ENCODE results near the gene FER.
"Not testable (repeated sequence)": the region's sequence is repeated elsewhere in the genome, so short reads cannot be mapped to it uniquely, and the experiment has no call there.

FER gene

DNA sequence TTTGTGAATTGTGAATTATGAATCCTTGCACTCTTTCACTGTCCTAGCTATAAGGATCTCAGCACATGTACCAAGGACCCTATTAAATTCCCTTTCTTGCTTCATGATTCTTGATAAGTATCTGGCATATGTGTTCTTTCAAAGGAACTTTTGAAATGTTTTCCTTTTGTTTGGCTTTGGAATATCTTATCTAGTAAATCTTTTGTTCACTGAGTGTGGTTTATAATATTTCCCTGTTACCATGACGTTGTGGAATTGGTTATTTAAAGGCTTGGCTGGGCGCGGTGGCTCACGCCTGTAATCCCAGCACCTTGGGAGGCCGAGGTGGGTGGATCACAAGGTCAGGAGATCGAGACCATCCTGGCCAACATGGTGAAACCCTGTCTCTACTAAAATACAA is 151.5 kb downstream of the FER start:
- H3K9ac ChIP-seq (ENCODE audit: low read depth, low read length); H3K9me3 ChIP-seq (ENCODE audit: insufficient read depth, low read depth, low read length); H3K4me1 ChIP-seq (ENCODE audit: insufficient read depth, low read length); H3K27ac ChIP-seq (ENCODE audit: low read length); H3K27me3 ChIP-seq (ENCODE audit: insufficient read depth, low read length); H3K36me3 ChIP-seq (ENCODE audit: insufficient read depth, low read depth, low read length); H3K4me3 ChIP-seq (ENCODE audit: low read length): not testable (repeated sequence)

DNA sequence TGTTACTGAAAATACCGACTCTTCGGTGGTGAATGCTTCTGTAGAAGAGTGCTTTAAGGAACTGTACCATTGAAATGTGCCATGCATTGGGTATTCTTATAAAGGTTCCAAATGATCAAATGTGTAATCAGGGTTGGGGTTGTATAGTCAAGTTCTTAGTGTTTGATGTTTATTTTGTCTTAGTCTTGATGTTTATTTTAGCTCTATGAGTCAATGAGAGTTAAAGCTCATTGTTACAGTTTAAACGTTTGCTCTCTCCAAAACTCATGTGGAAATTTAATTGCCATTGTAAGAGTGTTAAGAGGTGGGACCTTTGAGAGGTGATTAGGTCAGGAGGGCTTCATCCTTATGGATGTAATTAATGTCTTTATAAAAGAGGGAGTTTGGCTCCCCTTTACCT is 153.0 kb downstream of the FER start:
- Histone ChIP-seq H3K27ac (ENCODE audit: low read length) (no peak overlapping the region), H3K27me3 (ENCODE audit: insufficient read depth, low read length) (no peaks in the 10 kb centered on the region), H3K9ac (ENCODE audit: low read depth, low read length) (no peak overlapping the region), H3K4me3 (ENCODE audit: low read length) (no peak overlapping the region), H3K9me3 (ENCODE audit: insufficient read depth, low read depth, low read length) (no peaks in the 10 kb centered on the region), H3K36me3 (ENCODE audit: insufficient read depth, low read depth, low read length) (no peaks in the 10 kb centered on the region), H3K4me1 (ENCODE audit: insufficient read depth, low read length) (peaks cover 6% of the 10 kb centered on the region; the same call in 1 of the 2 replicates)

GRCh38 chr5:108905805-108906204 is 158.1 kb downstream of the FER start:
- H3K27me3 ChIP-seq (ENCODE audit: insufficient read depth, low read length) = no peaks in the 10 kb centered on the region
- H3K36me3 ChIP-seq (ENCODE audit: insufficient read depth, low read depth, low read length) = no peaks in the 10 kb centered on the region
- no peaks in the 10 kb centered on the region for H3K9me3 ChIP-seq (ENCODE audit: insufficient read depth, low read depth, low read length)
- no peak overlapping the region for H3K9ac ChIP-seq (ENCODE audit: low read depth, low read length)
- no peak overlapping the region for H3K27ac ChIP-seq (ENCODE audit: low read length)
- no peak overlapping the region for H3K4me3 ChIP-seq (ENCODE audit: low read length)
- no peaks in the 10 kb centered on the region for H3K4me1 ChIP-seq (ENCODE audit: insufficient read depth, low read length)

DNA sequence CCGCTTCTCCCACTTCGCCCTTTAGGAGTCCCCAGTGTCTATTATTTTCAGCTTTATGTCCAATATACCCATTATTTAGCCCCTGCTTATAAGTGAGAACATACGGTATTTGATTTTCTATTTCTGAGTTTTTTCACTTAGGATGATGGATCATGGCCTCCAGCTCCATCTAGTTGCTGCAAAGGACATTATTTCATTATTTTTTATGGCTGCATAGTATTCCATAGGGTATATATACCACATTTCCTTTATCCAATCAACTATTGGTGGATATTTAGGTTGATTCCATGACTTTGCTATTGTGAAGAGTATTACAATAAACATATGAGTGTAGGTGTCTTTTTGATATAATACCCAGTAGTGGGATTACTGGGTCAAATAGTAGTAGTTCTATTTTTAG is 162.9 kb downstream of the FER start:
- no peaks in the 10 kb centered on the region for H3K27me3 ChIP-seq (ENCODE audit: insufficient read depth, low read length)

DNA sequence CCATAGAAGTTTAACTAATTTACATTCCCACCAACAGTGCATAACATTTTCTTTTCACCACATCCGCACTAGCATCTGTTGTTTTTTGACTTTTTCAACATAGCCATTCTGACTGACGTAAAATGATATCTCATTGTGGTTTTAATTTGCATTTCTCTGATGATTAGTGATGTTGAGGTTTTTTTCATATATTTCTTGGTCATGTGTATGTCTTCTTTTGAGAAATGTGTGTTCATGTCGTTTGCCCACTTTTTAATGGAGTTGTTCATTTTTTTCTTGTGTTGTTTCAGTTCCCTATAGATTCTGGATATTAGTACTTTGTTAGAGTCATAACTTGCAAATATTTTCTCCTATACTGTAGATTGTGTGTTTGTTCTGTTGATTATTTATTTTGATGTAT is 163.4 kb downstream of the FER start:
- Histone ChIP-seq H3K36me3 (ENCODE audit: insufficient read depth, low read depth, low read length) (no peaks in the 10 kb centered on the region), H3K4me3 (ENCODE audit: low read length) (no peak overlapping the region), H3K27ac (ENCODE audit: low read length) (no peak overlapping the region), H3K27me3 (ENCODE audit: insufficient read depth, low read length) (no peaks in the 10 kb centered on the region), H3K4me1 (ENCODE audit: insufficient read depth, low read length) (no peaks in the 10 kb centered on the region), H3K9me3 (ENCODE audit: insufficient read depth, low read depth, low read length) (no peaks in the 10 kb centered on the region), H3K9ac (ENCODE audit: low read depth, low read length) (no peak overlapping the region)

More for the DNA sequence above, 162.9 kb downstream of the FER start:
- H3K9me3 ChIP-seq (ENCODE audit: insufficient read depth, low read depth, low read length) = no peaks in the 10 kb centered on the region
- H3K9ac ChIP-seq (ENCODE audit: low read depth, low read length) = no peak overlapping the region
- H3K27ac ChIP-seq (ENCODE audit: low read length) = no peak overlapping the region
- no peaks in the 10 kb centered on the region for H3K4me1 ChIP-seq (ENCODE audit: insufficient read depth, low read length)
- H3K4me3 ChIP-seq (ENCODE audit: low read length) = no peak overlapping the region
- no peaks in the 10 kb centered on the region for H3K36me3 ChIP-seq (ENCODE audit: insufficient read depth, low read depth, low read length)

DNA sequence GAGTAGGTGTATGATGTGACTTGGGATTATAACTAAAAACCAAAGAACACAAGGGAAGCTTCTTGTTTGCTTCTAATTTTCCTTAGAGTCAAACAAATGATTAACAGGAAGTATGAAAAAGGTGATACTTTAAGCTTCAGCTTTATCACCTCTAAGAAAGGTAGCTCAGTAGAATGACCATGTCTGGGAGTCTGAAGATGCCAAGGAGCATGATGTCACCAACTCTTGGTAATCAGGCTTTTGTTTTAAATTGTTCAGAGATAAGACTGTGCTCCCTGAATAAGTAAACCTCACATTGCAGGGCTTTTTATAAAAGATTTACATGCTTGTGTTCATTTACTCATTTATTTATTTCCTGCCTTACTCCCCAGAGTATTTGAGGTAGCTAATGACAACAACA is 169.9 kb downstream of the FER start:
- no peak overlapping the region for H3K27ac ChIP-seq (ENCODE audit: low read length)
- H3K4me3 ChIP-seq (ENCODE audit: low read length) = no peak overlapping the region
- H3K4me1 ChIP-seq (ENCODE audit: insufficient read depth, low read length) = no peaks in the 10 kb centered on the region
- H3K27me3 ChIP-seq (ENCODE audit: insufficient read depth, low read length) = no peaks in the 10 kb centered on the region
- H3K9me3 ChIP-seq (ENCODE audit: insufficient read depth, low read depth, low read length) = no peaks in the 10 kb centered on the region
- no peak overlapping the region for H3K9ac ChIP-seq (ENCODE audit: low read depth, low read length)
- H3K36me3 ChIP-seq (ENCODE audit: insufficient read depth, low read depth, low read length) = no peaks in the 10 kb centered on the region

- Histone ChIP-seq H3K9me3 (ENCODE audit: insufficient read depth, low read depth, low read length) (no peaks in the 10 kb centered on the region), H3K4me1 (ENCODE audit: insufficient read depth, low read length) (no peaks in the 10 kb centered on the region), H3K27me3 (ENCODE audit: insufficient read depth, low read length) (no peaks in the 10 kb centered on the region), H3K9ac (ENCODE audit: low read depth, low read length) (no peak overlapping the region), H3K4me3 (ENCODE audit: low read length) (no peak overlapping the region), H3K27ac (ENCODE audit: low read length) (no peak overlapping the region), H3K36me3 (ENCODE audit: insufficient read depth, low read depth, low read length) (no peaks in the 10 kb centered on the region)
Measured at GRCh38 chr5:108919591-108920326, 172.1 kb downstream of the FER start.

- no peaks in the 10 kb centered on the region for H3K27me3 ChIP-seq (ENCODE audit: insufficient read depth, low read length)
- no peaks in the 10 kb centered on the region for H3K9me3 ChIP-seq (ENCODE audit: insufficient read depth, low read depth, low read length)
- no peak overlapping the region for H3K27ac ChIP-seq (ENCODE audit: low read length)
- no peaks in the 10 kb centered on the region for H3K4me1 ChIP-seq (ENCODE audit: insufficient read depth, low read length)
- H3K9ac ChIP-seq (ENCODE audit: low read depth, low read length) = no peak overlapping the region
- H3K4me3 ChIP-seq (ENCODE audit: low read length) = peak overlapping the region; percentile 30; the same call in 1 of the 2 replicates
- H3K36me3 ChIP-seq (ENCODE audit: insufficient read depth, low read depth, low read length) = no peaks in the 10 kb centered on the region
Measured at GRCh38 chr5:108924457-108924961, 176.8 kb downstream of the FER start.

- H3K36me3 ChIP-seq (ENCODE audit: insufficient read depth, low read depth, low read length) = no peaks in the 10 kb centered on the region
- no peak overlapping the region for H3K9ac ChIP-seq (ENCODE audit: low read depth, low read length)
- H3K27ac ChIP-seq (ENCODE audit: low read length) = no peak overlapping the region
- no peaks in the 10 kb centered on the region for H3K9me3 ChIP-seq (ENCODE audit: insufficient read depth, low read depth, low read length)
- H3K4me3 ChIP-seq (ENCODE audit: low read length) = no peak overlapping the region
- no peaks in the 10 kb centered on the region for H3K27me3 ChIP-seq (ENCODE audit: insufficient read depth, low read length)
- no peaks in the 10 kb centered on the region for H3K4me1 ChIP-seq (ENCODE audit: insufficient read depth, low read length)
Measured at GRCh38 chr5:108925073-108925472, 177.4 kb downstream of the FER start.

DNA sequence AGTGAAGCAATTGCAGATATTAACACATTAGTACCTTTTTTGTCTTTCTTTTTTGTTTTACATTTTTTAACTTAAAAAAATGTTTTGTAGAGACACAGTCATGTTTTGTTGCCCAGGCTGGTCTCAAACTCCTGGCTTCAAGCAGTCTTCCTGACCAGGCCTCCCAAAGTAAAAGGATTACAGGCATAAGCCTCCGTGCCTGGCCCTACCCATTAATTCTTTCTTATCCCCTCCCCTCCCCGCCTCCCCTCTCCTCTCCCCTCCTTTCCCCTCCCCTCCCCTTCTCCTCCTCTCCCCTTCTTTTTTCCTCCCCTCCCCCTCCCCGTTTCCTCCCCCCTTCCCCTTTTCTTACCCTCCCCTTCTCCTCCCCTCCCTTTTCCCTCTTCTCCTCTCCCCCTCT is 182.4 kb downstream of the FER start:
- Histone ChIP-seq H3K4me3 (ENCODE audit: low read length) (no peak overlapping the region), H3K9me3 (ENCODE audit: insufficient read depth, low read depth, low read length) (no peaks in the 10 kb centered on the region), H3K36me3 (ENCODE audit: insufficient read depth, low read depth, low read length) (no peaks in the 10 kb centered on the region)

DNA sequence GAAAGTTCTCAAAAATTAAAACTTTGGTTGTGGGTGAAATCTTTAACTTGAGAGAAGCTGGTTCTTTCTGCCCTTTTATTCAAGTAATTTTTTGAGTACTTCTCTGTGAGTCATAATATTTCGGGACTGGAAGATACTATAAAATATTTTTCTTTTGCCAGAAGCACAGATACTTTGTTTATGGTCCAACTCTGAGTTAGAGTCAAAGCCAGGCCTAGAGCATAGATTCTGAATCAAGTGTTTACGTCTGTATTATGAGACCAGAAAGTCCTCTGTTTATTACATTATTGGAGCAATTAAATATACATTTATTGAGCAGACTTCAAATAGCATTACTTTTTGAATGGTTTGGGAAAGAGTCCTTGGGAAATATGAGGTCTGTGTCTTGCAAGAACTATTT is 187.9 kb downstream of the FER start:
- H3K9ac ChIP-seq (ENCODE audit: low read depth, low read length) = no peak overlapping the region
- H3K4me1 ChIP-seq (ENCODE audit: insufficient read depth, low read length) = no peaks in the 10 kb centered on the region
- no peaks in the 10 kb centered on the region for H3K27me3 ChIP-seq (ENCODE audit: insufficient read depth, low read length)
- H3K36me3 ChIP-seq (ENCODE audit: insufficient read depth, low read depth, low read length) = no peaks in the 10 kb centered on the region
- H3K4me3 ChIP-seq (ENCODE audit: low read length) = no peak overlapping the region
- H3K9me3 ChIP-seq (ENCODE audit: insufficient read depth, low read depth, low read length) = no peaks in the 10 kb centered on the region
- no peak overlapping the region for H3K27ac ChIP-seq (ENCODE audit: low read length)

More for the DNA sequence above, 182.4 kb downstream of the FER start:
- Histone ChIP-seq H3K27ac (ENCODE audit: low read length) (no peak overlapping the region), H3K9ac (ENCODE audit: low read depth, low read length) (no peak overlapping the region), H3K27me3 (ENCODE audit: insufficient read depth, low read length) (no peaks in the 10 kb centered on the region), H3K4me1 (ENCODE audit: insufficient read depth, low read length) (no peaks in the 10 kb centered on the region)

DNA sequence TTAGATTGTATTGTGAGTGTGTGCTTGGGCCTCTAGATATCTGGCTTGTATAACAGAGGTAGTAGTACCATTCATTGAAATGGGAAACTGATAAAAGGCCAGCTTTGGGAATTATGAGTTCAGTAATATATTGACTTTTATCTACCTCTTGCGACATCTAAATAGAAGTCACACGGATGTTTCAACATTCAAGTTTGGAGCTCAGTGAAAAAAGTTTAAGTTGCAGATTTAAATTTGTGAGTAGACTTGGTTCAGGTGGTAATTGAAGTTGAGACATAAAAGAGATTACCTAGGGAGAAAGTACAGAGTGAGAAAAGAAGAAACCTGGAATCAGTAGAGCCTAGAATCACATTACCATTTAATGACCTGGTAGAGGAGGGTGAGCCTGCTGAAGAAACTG is 189.5 kb downstream of the FER start:
- no peaks in the 10 kb centered on the region for H3K36me3 ChIP-seq (ENCODE audit: insufficient read depth, low read depth, low read length)
- H3K27me3 ChIP-seq (ENCODE audit: insufficient read depth, low read length) = no peaks in the 10 kb centered on the region
- no peaks in the 10 kb centered on the region for H3K9me3 ChIP-seq (ENCODE audit: insufficient read depth, low read depth, low read length)
- H3K27ac ChIP-seq (ENCODE audit: low read length) = no peak overlapping the region
- no peak overlapping the region for H3K4me3 ChIP-seq (ENCODE audit: low read length)
- H3K4me1 ChIP-seq (ENCODE audit: insufficient read depth, low read length) = no peaks in the 10 kb centered on the region
- no peak overlapping the region for H3K9ac ChIP-seq (ENCODE audit: low read depth, low read length)

Measured in iPS-20b (cell line).